Activated naive CD8-positive, alpha-beta T cell treated with anti-CD3 and anti-CD28 coated beads for 36 hours (primary cell): ENCODE data around the gene SORL1-AS1.

Experiments
- DNase-seq: peaks from one replicate; pipeline ENCODE4 v3.0.0; 2021
- H3K27ac Mint-ChIP-seq: one replicate; pipeline ENCODE4 v1.8.0; 2022; ENCODE audit warnings: mild to moderate bottlenecking, moderate library complexity, mixed read lengths
- H3K27me3 Mint-ChIP-seq: one replicate; pipeline ENCODE4 v1.8.0; 2022; ENCODE audit warnings: mild to moderate bottlenecking, mixed read lengths
- H3K36me3 Mint-ChIP-seq: one replicate; pipeline ENCODE4 v1.8.0; 2021; ENCODE audit warnings: mild to moderate bottlenecking, mixed read lengths
- H3K4me1 Mint-ChIP-seq: one replicate; pipeline ENCODE4 v1.8.0; 2021; ENCODE audit warnings: mixed read lengths
- H3K4me3 Mint-ChIP-seq: one replicate; pipeline ENCODE4 v1.8.0; 2022; ENCODE audit warnings: mild to moderate bottlenecking, moderate library complexity, mixed read lengths
- H3K9me3 Mint-ChIP-seq: one replicate; pipeline ENCODE4 v1.8.0; 2022; ENCODE audit warnings: mixed read lengths

Gene SORL1-AS1

DNA sequence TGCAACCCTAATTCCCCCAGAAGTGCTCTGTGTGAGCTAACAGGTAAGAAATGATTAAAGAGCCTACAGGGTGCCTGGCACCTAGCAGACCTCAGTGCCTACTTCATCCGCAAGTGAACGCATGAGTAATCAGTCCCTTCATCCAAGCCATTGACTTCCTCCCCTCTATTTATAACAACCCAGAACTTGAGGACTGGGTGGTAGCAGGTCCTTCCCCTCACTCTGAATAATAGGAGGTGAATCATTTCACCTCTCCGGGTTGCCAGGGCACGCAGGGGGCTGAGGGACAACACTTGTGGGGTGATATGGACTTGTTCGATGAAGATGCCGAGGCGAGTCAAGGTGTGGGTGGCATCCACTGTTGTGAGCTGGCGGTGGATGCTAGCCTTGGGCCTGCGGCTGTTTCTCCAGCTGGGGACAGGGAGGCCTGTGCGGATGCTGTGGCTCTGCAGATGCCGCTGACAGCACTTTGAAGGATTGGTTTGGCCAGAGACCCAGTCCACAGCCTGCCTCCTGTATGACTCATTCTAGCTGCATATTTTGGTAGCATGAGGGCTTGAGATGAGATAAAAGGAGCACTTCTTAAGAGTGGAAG, 11.7 kb upstream of the SORL1-AS1 start:
- H3K9me3 Mint-ChIP-seq: no peaks in the 10 kb centered on the region
- peak overlapping the region; percentile 99 for H3K27ac Mint-ChIP-seq
- no peaks in the 10 kb centered on the region for H3K27me3 Mint-ChIP-seq
- peaks cover 98% of the 10 kb centered on the region for H3K4me1 Mint-ChIP-seq
- DNase-seq: peak; percentile 89
- H3K4me3 Mint-ChIP-seq: peak overlapping the region; percentile 73
- peaks cover 28% of the 10 kb centered on the region for H3K36me3 Mint-ChIP-seq

GRCh38 chr11:121463689-121464335, 11.0 kb upstream of the SORL1-AS1 start:
- H3K36me3 Mint-ChIP-seq: peaks cover 26% of the 10 kb centered on the region
- no peaks in the 10 kb centered on the region for H3K9me3 Mint-ChIP-seq
- H3K27ac Mint-ChIP-seq: peak overlapping the region; percentile 99
- DNase-seq: no peak
- peak overlapping the region; percentile 73 for H3K4me3 Mint-ChIP-seq
- no peaks in the 10 kb centered on the region for H3K27me3 Mint-ChIP-seq
- H3K4me1 Mint-ChIP-seq: peaks cover 98% of the 10 kb centered on the region

DNA sequence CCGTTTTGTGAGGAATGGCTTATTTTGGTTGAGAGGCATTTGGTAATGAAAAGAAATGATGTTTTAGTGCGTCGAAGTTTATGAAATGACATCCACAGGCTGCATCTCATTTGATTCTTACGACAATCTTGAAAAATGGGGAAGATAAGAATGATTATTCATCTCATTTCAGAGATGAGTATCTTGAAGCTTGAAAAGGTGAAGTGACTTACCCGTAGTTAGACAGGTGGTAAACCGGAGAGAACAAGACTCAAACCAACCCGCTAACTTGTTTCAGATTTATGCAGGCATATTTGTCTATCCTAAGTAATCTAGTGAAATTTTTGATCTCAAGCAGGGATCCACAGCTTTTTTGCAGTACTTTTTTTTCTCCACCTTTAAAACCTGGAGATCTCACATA, 9.1 kb upstream of the SORL1-AS1 start:
- H3K9me3 Mint-ChIP-seq: no peaks in the 10 kb centered on the region
- H3K27me3 Mint-ChIP-seq: no peaks in the 10 kb centered on the region
- H3K27ac Mint-ChIP-seq: peak overlapping the region; percentile 99
- peaks cover 98% of the 10 kb centered on the region for H3K4me1 Mint-ChIP-seq
- H3K36me3 Mint-ChIP-seq: peaks cover 37% of the 10 kb centered on the region
- H3K4me3 Mint-ChIP-seq: peak overlapping the region; percentile 2
- no peak for DNase-seq

DNA sequence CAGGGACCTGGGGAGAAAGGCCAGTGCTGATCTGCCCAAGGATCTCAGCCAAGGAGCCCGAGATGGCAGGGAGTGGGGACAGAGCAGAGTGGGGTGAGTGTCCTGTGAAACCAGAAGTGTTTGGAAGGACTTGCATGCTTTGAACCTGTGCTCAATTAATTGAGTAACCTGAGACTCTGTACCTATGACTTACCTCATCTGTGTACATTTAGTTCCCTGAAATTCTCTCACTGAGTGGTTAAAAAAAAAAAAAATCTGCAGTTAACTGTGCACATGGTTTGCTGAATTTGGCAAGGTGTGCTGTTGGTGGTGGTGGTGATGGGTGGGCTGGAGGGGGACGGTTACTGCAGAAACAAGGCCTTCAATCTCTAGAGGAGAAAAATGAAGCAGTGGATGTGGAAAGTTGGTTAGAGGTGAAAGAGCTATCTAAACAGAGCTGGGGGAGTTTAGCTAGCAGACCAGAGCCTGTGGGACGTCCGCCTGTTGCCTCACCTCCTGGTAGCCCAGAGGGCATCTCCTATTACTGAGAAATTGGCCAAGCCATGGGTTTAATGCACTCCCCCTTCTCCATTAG, 8.3 kb upstream of the SORL1-AS1 start:
- H3K4me1 Mint-ChIP-seq: peaks cover 99% of the 10 kb centered on the region
- peak overlapping the region; percentile 99 for H3K27ac Mint-ChIP-seq
- no peak overlapping the region for H3K4me3 Mint-ChIP-seq
- no peaks in the 10 kb centered on the region for H3K27me3 Mint-ChIP-seq
- H3K9me3 Mint-ChIP-seq: no peaks in the 10 kb centered on the region
- DNase-seq: no peak
- H3K36me3 Mint-ChIP-seq: peaks cover 41% of the 10 kb centered on the region

DNA sequence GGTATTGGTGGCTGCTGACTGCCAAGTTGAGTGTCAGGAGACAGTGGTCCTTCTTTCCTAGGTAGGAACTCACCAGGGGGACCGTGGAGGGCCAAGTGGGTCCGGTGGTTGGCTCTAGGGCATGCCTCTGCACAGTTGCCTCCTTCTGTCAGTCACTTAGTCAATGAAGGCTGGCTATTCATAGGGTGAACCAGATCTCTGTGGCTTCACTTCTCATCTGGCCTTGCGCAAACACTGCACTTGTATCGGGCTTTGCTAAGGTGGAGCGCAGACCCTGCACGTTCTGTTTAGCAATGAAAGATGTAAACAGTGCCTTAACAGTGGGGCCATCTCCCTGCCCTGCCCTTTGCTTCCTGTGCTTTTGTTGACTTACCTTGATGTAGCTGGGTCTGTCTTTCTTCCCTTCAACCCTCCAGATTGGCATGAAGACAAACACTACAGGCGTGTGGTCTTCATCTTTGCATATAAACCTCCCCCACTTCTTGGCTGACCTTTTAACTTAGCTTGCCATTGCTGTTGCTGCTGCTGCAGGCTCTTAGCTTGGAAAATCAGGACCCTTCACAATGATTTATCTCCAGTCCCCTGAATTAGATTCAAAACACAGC, 6.7 kb upstream of the SORL1-AS1 start:
- Mint-ChIP-seq H3K36me3 (peaks cover 50% of the 10 kb centered on the region), H3K27me3 (no peaks in the 10 kb centered on the region), H3K27ac (peak overlapping the region; percentile 99)

DNA sequence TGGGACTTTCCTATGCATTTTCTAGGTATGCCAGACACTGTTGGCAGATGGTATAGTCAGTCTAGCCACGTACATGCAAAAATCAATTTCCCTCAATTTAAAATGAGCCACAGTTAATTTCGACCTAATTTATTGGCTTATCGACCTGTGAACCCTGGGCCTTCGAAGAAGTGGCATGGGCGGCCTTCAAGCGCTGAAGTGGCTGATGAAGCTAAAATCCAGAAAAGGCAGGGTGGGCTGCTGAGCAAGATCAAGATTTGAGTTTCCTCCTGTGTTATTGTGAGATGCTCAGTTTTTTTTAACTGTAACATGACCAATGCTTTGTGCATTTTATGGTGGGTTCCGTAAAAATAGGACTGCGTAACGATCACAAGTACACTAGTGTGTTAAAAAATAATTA, 5.8 kb upstream of the SORL1-AS1 start:
- peak overlapping the region; percentile 99 for H3K27ac Mint-ChIP-seq
- no peak for DNase-seq
- H3K4me1 Mint-ChIP-seq: peaks cover 98% of the 10 kb centered on the region
- H3K36me3 Mint-ChIP-seq: peaks cover 55% of the 10 kb centered on the region
- no peaks in the 10 kb centered on the region for H3K27me3 Mint-ChIP-seq
- H3K4me3 Mint-ChIP-seq: peak overlapping the region; percentile 12
- no peaks in the 10 kb centered on the region for H3K9me3 Mint-ChIP-seq

More for the DNA sequence above, 6.7 kb upstream of the SORL1-AS1 start:
- no peak for DNase-seq
- Mint-ChIP-seq H3K4me3 (peak overlapping the region; percentile 5), H3K9me3 (no peaks in the 10 kb centered on the region), H3K4me1 (peaks cover 99% of the 10 kb centered on the region)

DNA sequence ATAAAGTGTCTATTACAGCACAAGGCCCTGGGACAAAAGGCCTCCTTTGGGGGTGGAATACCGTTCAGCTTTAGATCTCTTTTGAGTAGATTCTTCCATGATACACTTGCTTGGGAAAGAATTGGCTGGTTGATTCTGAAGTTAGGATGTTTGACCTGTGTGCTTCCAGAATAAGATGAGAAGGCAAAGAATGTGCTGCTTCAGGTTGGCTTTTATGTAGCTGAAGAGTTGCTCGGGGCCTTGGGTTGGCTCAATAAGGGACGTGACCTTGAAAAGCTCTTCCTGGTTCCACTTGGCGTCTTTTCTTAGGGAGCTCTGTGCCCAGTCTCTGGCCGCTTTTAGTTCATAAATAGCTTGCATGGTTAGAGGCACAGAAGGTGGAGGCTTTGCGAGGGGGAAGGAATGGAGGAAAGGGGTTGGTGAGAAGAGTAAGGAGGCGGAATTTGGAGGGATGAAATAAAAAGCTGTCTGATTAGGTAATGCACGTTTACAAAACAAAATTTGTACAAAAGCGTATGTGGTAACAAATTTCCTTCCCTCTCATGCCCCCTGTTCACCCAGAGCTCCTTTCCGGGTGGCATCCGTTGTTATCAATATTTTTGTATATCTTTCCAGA, 4.2 kb upstream of the SORL1-AS1 start:
- H3K4me1 Mint-ChIP-seq: peaks cover 86% of the 10 kb centered on the region
- H3K27ac Mint-ChIP-seq: peak overlapping the region; percentile 99
- H3K9me3 Mint-ChIP-seq: no peaks in the 10 kb centered on the region
- DNase-seq: no peak
- peak overlapping the region; percentile 49 for H3K4me3 Mint-ChIP-seq
- H3K27me3 Mint-ChIP-seq: no peaks in the 10 kb centered on the region
- peaks cover 56% of the 10 kb centered on the region for H3K36me3 Mint-ChIP-seq

DNA sequence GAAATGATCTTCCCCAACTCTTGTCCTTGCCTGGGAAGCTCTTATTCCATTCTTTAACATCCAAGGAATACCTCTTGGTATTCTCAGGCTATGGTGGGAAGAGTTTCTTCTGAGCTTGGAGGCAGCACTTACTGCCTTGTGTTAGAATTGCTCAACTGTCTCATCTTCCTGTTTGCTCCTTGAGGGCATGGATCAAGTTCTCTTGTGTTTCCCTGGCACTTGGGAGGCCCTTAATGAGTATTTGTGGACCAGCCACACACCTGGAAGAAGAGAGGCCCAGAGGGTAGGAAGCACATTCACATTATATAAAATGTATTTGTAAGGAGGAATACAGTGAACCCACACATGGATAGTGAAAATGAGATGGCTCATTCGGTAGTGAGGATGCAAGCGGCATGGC, 3.4 kb upstream of the SORL1-AS1 start:
- H3K4me1 Mint-ChIP-seq: peaks cover 84% of the 10 kb centered on the region
- H3K4me3 Mint-ChIP-seq: peak overlapping the region; percentile 51
- no peaks in the 10 kb centered on the region for H3K27me3 Mint-ChIP-seq
- peaks cover 55% of the 10 kb centered on the region for H3K36me3 Mint-ChIP-seq
- no peak for DNase-seq
- peak overlapping the region; percentile 99 for H3K27ac Mint-ChIP-seq
- H3K9me3 Mint-ChIP-seq: no peaks in the 10 kb centered on the region

GRCh38 chr11:121455115-121455514, 2.3 kb upstream of the SORL1-AS1 start:
- Mint-ChIP-seq H3K27ac (peak overlapping the region; percentile 99), H3K9me3 (no peaks in the 10 kb centered on the region), H3K27me3 (no peaks in the 10 kb centered on the region), H3K36me3 (peaks cover 52% of the 10 kb centered on the region), H3K4me3 (peak overlapping the region; percentile 91), H3K4me1 (peaks cover 85% of the 10 kb centered on the region)
- DNase-seq: no peak

- H3K36me3 Mint-ChIP-seq: peaks cover 47% of the 10 kb centered on the region
- no peak for DNase-seq
- H3K4me1 Mint-ChIP-seq: peaks cover 85% of the 10 kb centered on the region
- peak overlapping the region; percentile 91 for H3K4me3 Mint-ChIP-seq
- no peaks in the 10 kb centered on the region for H3K9me3 Mint-ChIP-seq
- H3K27me3 Mint-ChIP-seq: no peaks in the 10 kb centered on the region
- peak overlapping the region; percentile 99 for H3K27ac Mint-ChIP-seq
These were observed 977 bp upstream of the SORL1-AS1 start for GRCh38 chr11:121453589-121454299.

DNA sequence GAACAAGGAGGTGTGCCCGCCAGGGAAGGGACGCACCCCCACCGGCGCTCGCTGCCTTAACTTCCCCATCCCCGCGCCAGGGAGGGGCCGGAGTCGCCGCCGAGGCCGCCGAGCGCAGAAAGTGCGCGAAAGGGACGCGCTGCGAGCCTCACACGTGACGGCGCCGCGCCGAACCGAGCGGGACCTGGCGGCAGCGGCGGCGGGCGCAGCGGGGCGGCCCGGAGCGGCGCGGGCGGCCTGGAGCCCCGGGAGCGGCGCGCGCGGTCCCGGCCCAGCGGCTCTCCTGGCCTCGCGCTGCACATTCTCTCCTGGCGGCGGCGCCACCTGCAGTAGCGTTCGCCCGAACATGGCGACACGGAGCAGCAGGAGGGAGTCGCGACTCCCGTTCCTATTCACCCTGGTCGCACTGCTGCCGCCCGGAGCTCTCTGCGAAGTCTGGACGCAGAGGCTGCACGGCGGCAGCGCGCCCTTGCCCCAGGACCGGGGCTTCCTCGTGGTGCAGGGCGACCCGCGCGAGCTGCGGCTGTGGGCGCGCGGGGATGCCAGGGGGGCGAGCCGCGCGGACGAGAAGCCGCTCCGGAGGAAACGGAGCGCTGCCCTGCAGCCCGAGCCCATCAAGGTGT, 670 bp downstream of the SORL1-AS1 start, which contains the start of gene SORL1:
Gene SORL1 (plus strand): TSS at position 329 of the 623 bp plus-strand sequence. CDS start 18 bp downstream, at position 347.
- Mint-ChIP-seq H3K27ac (peak within 1 kb of the TSS; percentile 99), H3K36me3 (peaks cover 49% of the 10 kb centered on the region), H3K9me3 (no peaks in the 10 kb centered on the region), H3K4me3 (peak within 1 kb of the TSS; percentile 91), H3K27me3 (no peaks in the 10 kb centered on the region), H3K4me1 (peaks cover 83% of the 10 kb centered on the region)
- DNase-seq: peak; percentile 83

DNA sequence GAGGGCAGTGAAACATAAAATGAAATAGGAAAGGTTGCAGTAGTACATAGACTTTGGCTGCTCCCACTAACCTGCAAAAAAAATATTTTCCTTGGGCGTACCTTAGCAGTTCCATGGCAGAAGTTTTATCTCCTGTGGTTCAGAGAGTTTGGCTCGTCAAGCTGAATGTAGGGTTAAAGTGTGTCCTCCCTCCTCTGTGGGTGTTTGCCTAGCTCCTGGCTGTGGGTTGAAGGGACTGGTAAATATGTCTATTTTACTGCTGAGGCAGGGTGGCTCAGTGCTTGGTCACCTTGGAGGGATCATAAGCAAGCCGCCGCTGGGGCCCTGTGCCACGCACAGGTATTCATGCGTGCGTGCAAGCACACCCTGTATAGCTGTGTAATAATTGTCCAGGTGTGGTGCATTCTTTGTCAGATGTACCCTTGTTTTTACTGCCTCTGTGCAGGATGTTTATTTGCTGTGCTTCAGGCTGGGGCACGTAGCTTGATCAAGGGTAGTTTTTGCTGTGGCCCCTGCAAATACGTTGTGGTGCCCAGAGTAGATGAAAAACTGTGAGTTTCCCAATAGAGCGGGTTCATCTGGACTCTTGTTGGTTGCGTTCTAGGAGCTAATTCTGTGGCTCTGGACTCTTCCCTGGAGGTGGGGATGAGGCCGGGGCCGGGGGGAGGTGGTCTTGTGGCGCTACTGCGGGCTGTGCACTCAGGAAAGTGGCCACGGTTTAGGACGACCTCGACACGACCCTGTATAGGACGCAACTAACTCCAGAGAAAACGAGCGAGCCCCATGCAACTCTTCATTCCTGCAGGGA, 1.4 kb downstream of the SORL1-AS1 start:
- no peak for DNase-seq
- Mint-ChIP-seq H3K4me1 (peaks cover 82% of the 10 kb centered on the region), H3K27ac (peak overlapping the region; percentile 94)

GRCh38 chr11:121450401-121450800, 2.4 kb downstream of the SORL1-AS1 start:
- Mint-ChIP-seq H3K4me3 (peak overlapping the region; percentile 91), H3K9me3 (no peaks in the 10 kb centered on the region), H3K4me1 (peaks cover 82% of the 10 kb centered on the region), H3K27ac (peak overlapping the region; percentile 94), H3K36me3 (peaks cover 49% of the 10 kb centered on the region), H3K27me3 (no peaks in the 10 kb centered on the region)
- DNase-seq: no peak

More for the DNA sequence above, 1.4 kb downstream of the SORL1-AS1 start:
- peaks cover 45% of the 10 kb centered on the region for H3K36me3 Mint-ChIP-seq
- no peaks in the 10 kb centered on the region for H3K27me3 Mint-ChIP-seq
- peak overlapping the region; percentile 91 for H3K4me3 Mint-ChIP-seq
- no peaks in the 10 kb centered on the region for H3K9me3 Mint-ChIP-seq
